PC-3 (cell line): Measurements from ENCODE around the gene CNTN2. TPM values are rescaled to one million over a fixed set of nuclear protein-coding genes. Genes with fewer than 3 reads are reported as not detected.

ENCODE experiments used
- ATAC-seq: fragments of 200-7000 bp; cut with Tn5 transposase; 2 replicates; pipeline ENCODE4 v1.9.1; 2020; ENCODE audit warnings: mild to moderate bottlenecking, moderate library complexity
- BruUV-seq: library from RNA; stranded (reverse); fragments of 400-500 nt; replicated peaks from 2 replicates; lab custom pipeline; 2021; lab: Mats Ljungman, UMichigan
- CTCF ChIA-PET: fragments of 300-600 bp; sonication (Branson Sonifier 250); formaldehyde crosslinking; loops from one replicate; lab custom pipeline; 2022; ENCODE audit warnings: antibody characterized with exemption; lab: Charles Lee
- POLR2A ChIA-PET: fragments of 300-600 bp; sonication (Branson Sonifier 250); formaldehyde crosslinking; loops from one replicate; lab custom pipeline; 2022; ENCODE audit warnings: antibody characterized with exemption; ENCODE audit not compliant: unreplicated experiment; lab: Charles Lee
- DNase-seq: peaks from one replicate; pipeline ENCODE4 v3.0.0-alpha.2; 2015
- H2AFZ ChIP-seq: fragments of 300-600 bp; sonication (generic); 2 replicates; pipeline ENCODE4 v1.6.0; 2016; ENCODE audit warnings: antibody characterized with exemption, low read length
- H3F3A ChIP-seq: fragments of 300-600 bp; sonication (generic); one replicate; pipeline ENCODE4 v1.6.0; 2017; ENCODE audit warnings: antibody characterized with exemption, low read length, control low read depth, mild to moderate bottlenecking; ENCODE audit not compliant: unreplicated experiment
- H3K27ac ChIP-seq: fragments of 300-600 bp; sonication (generic); 2 replicates; pipeline ENCODE4 v1.5.1; 2016; ENCODE audit warnings: mild to moderate bottlenecking, low read length
- H3K27me3 ChIP-seq: fragments of 300-600 bp; sonication (generic); 2 replicates; pipeline ENCODE4 v1.6.1; 2016; ENCODE audit warnings: low read length, mixed read lengths
- H3K36me3 ChIP-seq: fragments of 300-600 bp; sonication (generic); 2 replicates; pipeline ENCODE4 v1.6.1; 2016; ENCODE audit warnings: low read depth, mixed run types, low read length, mixed read lengths
- H3K4me1 ChIP-seq: fragments of 300-600 bp; sonication (generic); 2 replicates; pipeline ENCODE4 v1.5.1; 2016; ENCODE audit warnings: low read length; ENCODE audit not compliant: insufficient read depth
- H3K4me2 ChIP-seq: fragments of 300-600 bp; sonication (generic); 2 replicates; pipeline ENCODE4 v1.6.0; 2016; ENCODE audit warnings: low read length
- H3K4me3 ChIP-seq: fragments of 300-600 bp; sonication (generic); 2 replicates; pipeline ENCODE4 v1.5.1; 2016; ENCODE audit warnings: mild to moderate bottlenecking, low read length, mixed read lengths
- H3K79me2 ChIP-seq: fragments of 300-600 bp; sonication (generic); 2 replicates; pipeline ENCODE4 v1.6.1; 2017; ENCODE audit warnings: low read length, mixed read lengths
- H3K9ac ChIP-seq: fragments of 300-600 bp; sonication (generic); 2 replicates; pipeline ENCODE4 v1.6.0; 2016; ENCODE audit warnings: mild to moderate bottlenecking, low read length
- H3K9me2 ChIP-seq: fragments of 300-600 bp; sonication (generic); replicated peaks from 2 replicates; pipeline ENCODE4 v1.6.1; 2016; ENCODE audit warnings: mixed run types, low read length, mixed read lengths
- H3K9me3 ChIP-seq: fragments of 300-600 bp; sonication (generic); 2 replicates; pipeline ENCODE4 v1.6.1; 2016; ENCODE audit warnings: low read length, mixed read lengths
- H4K20me1 ChIP-seq: fragments of 300-600 bp; sonication (generic); 2 replicates; pipeline ENCODE4 v1.6.1; 2016; ENCODE audit warnings: low read length, mixed read lengths
- EZH2 ChIP-seq: fragments of 300-600 bp; sonication (generic); IDR thresholded peaks from one replicate; pipeline ENCODE4 v1.6.1; 2017; ENCODE audit warnings: antibody characterized with exemption, mild to moderate bottlenecking, low read length; ENCODE audit not compliant: unreplicated experiment
- EZH2phosphoT487 ChIP-seq: fragments of 300-600 bp; sonication (generic); IDR thresholded peaks from 2 replicates; pipeline ENCODE4 v1.6.1; 2018; ENCODE audit warnings: mild to moderate bottlenecking, antibody characterized with exemption, low read length, borderline replicate concordance
- intact Hi-C: fragments of 100-400 bp; cut with micrococcal nuclease; formaldehyde crosslinking; loops from 2 replicates; pipeline ENCODE4 v1.9.0; 2023
- total RNA-seq: library from RNA; depleted of rRNA; stranded (reverse); fragments of >200 nt; gene quantifications from 2 replicates; pipeline ENCODE4 v1.2.3, GENCODE V29; 2014
- TF ChIP-seq, protein P1 (sequence below): fragments of 300-600 bp; sonication (generic); conservative IDR thresholded peaks from 2 replicates; pipeline ENCODE4 v1.5.1; 2017; ENCODE audit warnings: antibody characterized with exemption, low read depth, mild to moderate bottlenecking, low read length

Gene CNTN2
- total RNA-seq, 1 experiment from 2014 or later, result 0.07 TPM

DNA sequence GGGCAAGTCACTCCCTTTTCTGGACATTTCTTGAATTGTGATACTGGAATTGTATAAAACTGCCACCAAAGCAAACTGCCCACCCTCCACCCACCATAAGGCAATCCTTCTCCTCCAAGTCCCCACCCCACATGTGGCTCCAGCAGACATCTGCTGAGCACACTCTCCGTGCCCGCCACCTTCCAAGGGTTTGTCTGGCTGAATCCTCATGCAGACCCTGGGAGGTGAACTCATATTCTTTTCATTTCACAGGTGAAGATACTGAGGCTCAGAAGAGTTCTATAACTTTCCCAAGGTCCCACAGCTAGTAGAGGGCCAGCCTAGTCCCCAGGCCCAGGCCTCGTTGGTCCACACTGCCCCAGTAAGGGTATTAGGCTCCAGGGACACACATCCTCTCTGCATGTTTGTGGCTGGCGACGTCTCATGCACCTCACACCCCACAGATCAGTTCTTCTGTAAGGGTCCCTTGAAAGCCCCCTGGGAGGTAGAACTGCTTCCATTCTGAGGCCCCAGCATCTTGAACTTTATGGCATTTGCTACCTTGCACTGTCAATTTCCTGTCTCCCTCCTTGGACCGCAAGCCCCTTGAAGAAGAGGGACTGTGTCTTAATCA, 14.1 kb downstream of the CNTN2 start:
- Histone ChIP-seq H3K9ac (no peak overlapping the region), H3K27me3 (peaks cover 52% of the 10 kb centered on the region), H3K4me2 (no peak overlapping the region), H3K9me2 (no peaks in the 10 kb centered on the region), H3K79me2 (no peaks in the 10 kb centered on the region), H3K4me3 (no peak overlapping the region), H3K4me1 (no peaks in the 10 kb centered on the region), H3F3A (no peaks in the 10 kb centered on the region), H3K9me3 (no peaks in the 10 kb centered on the region), H4K20me1 (no peaks in the 10 kb centered on the region), H3K36me3 (no peaks in the 10 kb centered on the region), H2AFZ (no peak overlapping the region), H3K27ac (no peak overlapping the region)
- intact Hi-C loops, result no loop called here
- no peak for ATAC-seq
- BruUV-seq, result no TSS peak
- no peak for DNase-seq
- TF ChIP-seq, protein P1, sequence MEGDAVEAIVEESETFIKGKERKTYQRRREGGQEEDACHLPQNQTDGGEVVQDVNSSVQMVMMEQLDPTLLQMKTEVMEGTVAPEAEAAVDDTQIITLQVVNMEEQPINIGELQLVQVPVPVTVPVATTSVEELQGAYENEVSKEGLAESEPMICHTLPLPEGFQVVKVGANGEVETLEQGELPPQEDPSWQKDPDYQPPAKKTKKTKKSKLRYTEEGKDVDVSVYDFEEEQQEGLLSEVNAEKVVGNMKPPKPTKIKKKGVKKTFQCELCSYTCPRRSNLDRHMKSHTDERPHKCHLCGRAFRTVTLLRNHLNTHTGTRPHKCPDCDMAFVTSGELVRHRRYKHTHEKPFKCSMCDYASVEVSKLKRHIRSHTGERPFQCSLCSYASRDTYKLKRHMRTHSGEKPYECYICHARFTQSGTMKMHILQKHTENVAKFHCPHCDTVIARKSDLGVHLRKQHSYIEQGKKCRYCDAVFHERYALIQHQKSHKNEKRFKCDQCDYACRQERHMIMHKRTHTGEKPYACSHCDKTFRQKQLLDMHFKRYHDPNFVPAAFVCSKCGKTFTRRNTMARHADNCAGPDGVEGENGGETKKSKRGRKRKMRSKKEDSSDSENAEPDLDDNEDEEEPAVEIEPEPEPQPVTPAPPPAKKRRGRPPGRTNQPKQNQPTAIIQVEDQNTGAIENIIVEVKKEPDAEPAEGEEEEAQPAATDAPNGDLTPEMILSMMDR, result no peak
- no peak for TF ChIP-seq EZH2
- TF ChIP-seq EZH2phosphoT487, result no peak
- ChIA-PET POLR2A (no interaction called here), CTCF (no interaction called here)

DNA sequence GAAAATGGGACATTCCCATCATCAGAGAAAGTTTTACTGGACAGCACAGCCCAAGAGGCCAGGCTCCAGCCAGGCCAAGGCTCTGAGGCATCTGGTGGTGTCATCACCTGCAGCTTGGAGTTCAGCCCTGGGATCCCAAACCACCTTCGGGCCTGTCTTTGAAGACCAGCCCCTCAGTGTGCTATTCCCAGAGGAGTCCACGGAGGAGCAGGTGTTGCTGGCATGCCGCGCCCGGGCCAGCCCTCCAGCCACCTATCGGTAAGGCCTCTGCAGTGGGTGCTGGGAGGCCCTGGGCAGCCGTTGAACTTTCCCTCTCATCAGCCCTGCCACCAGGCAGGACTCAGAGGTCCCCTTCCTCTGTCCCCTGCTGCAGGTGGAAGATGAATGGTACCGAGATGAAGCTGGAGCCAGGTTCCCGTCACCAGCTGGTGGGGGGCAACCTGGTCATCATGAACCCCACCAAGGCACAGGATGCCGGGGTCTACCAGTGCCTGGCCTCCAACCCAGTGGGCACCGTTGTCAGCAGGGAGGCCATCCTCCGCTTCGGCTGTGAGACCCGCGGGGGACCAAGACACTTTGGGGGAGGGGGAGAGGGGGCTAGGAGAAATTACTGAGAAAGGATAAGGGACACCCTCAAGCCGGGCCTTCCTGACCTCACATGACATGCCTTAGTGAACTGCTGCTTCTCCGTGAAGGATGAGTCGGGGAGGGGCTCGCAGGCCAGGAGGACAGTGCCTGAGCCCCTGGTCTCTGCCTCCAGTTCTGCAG, 15.0 kb downstream of the CNTN2 start:
- Histone ChIP-seq H3K9ac (no peak overlapping the region), H3K9me2 (no peaks in the 10 kb centered on the region), H3K36me3 (no peaks in the 10 kb centered on the region), H2AFZ (no peak overlapping the region), H3K9me3 (no peaks in the 10 kb centered on the region), H4K20me1 (no peaks in the 10 kb centered on the region), H3K4me3 (no peak overlapping the region), H3K27me3 (peaks cover 43% of the 10 kb centered on the region), H3K4me1 (no peaks in the 10 kb centered on the region), H3K79me2 (no peaks in the 10 kb centered on the region), H3K27ac (no peak overlapping the region), H3K4me2 (no peak overlapping the region), H3F3A (no peaks in the 10 kb centered on the region)
- ChIA-PET POLR2A (no interaction called here), CTCF (no interaction called here)
- no peak for ATAC-seq
- no peak for DNase-seq
- intact Hi-C loops, result no loop called here
- BruUV-seq, result no TSS peak
- TF ChIP-seq EZH2phosphoT487, result no peak
- TF ChIP-seq EZH2, result no peak
- TF ChIP-seq, protein P1, result no peak

- Histone ChIP-seq H3F3A (no peaks in the 10 kb centered on the region), H3K27me3 (peaks cover 34% of the 10 kb centered on the region), H3K27ac (no peak overlapping the region), H4K20me1 (no peaks in the 10 kb centered on the region), H3K4me1 (no peaks in the 10 kb centered on the region), H3K4me3 (no peak overlapping the region), H2AFZ (no peak overlapping the region), H3K9me2 (no peaks in the 10 kb centered on the region), H3K4me2 (no peak overlapping the region), H3K36me3 (no peaks in the 10 kb centered on the region), H3K9me3 (no peaks in the 10 kb centered on the region), H3K79me2 (no peaks in the 10 kb centered on the region), H3K9ac (no peak overlapping the region)
- CTCF ChIA-PET, result no interaction called here
- DNase-seq (no peak), ATAC-seq (no peak)
- TF ChIP-seq, protein P1, result no peak
- no peak for TF ChIP-seq EZH2
- no peak for TF ChIP-seq EZH2phosphoT487
- POLR2A ChIA-PET, result no interaction called here
- BruUV-seq, result no TSS peak
- intact Hi-C loops, result no loop called here
Observed at GRCh38 chr1:205058853-205059252, 15.8 kb downstream of the CNTN2 start.
